ENCODE measurements around the gene USP8. TPM values are rescaled to one million over a fixed set of nuclear protein-coding genes. Genes with fewer than 3 reads are reported as not detected.
"Not testable (repeated sequence)": the region's sequence is repeated elsewhere in the genome, so short reads cannot be mapped to it uniquely, and the experiment has no call there.

The USP8 gene
- 10 to 100 TPM; 59.4 to 59.9 TPM for total RNA-seq

- POLR2A ChIA-PET = interaction anchor here (0.6 to 6.0 kb wide), 18 partner anchors 8 to 1546 kb away, joined by 3 to 136 read pairs (median 3); partner anchors contain the start of genes EID1, GABPB1, GALK2 and SPPL2A
- H3K4me3 Mint-ChIP-seq = peak within 1 kb of the TSS; percentile 98
- no peaks in the 10 kb centered on the region for H3K27me3 Mint-ChIP-seq
- H3K9me3 Mint-ChIP-seq = no peaks in the 10 kb centered on the region
- CTCF ChIA-PET = interaction anchor here (0.6 to 1.4 kb wide), 4 partner anchors 73 to 461 kb away, joined by 3 to 5 read pairs (median 4); no protein-coding TSS in a partner anchor
- H3K36me3 Mint-ChIP-seq (ENCODE audit: low read depth) = peaks cover 24% of the 10 kb centered on the region
- H3K27ac Mint-ChIP-seq = peak within 1 kb of the TSS; percentile 84
- H3K4me1 Mint-ChIP-seq = peaks cover 36% of the 10 kb centered on the region
- peak; percentile 94 for DNase-seq
Measured at GRCh38 chr15:50424066-50424890, at the start of gene USP8. USP8 (plus strand) TSS chr15:50424405; CDS start chr15:50439074, 14,669 bp downstream.

GRCh38 chr15:50377867-50378751 is 46.1 kb upstream of the USP8 start:
- POLR2A ChIA-PET = interaction anchor here (1.0 kb wide), 1 partner anchor 24 kb away, joined by 6 read pairs; no protein-coding TSS in a partner anchor
- Mint-ChIP-seq H3K27me3 (no peaks in the 10 kb centered on the region), H3K4me1 (peaks cover 18% of the 10 kb centered on the region), H3K4me3 (no peak overlapping the region), H3K27ac (peak overlapping the region; percentile 21), H3K36me3 (ENCODE audit: low read depth) (no peaks in the 10 kb centered on the region), H3K9me3 (no peaks in the 10 kb centered on the region)
- DNase-seq = no peak
- CTCF ChIA-PET = no interaction called here

DNA sequence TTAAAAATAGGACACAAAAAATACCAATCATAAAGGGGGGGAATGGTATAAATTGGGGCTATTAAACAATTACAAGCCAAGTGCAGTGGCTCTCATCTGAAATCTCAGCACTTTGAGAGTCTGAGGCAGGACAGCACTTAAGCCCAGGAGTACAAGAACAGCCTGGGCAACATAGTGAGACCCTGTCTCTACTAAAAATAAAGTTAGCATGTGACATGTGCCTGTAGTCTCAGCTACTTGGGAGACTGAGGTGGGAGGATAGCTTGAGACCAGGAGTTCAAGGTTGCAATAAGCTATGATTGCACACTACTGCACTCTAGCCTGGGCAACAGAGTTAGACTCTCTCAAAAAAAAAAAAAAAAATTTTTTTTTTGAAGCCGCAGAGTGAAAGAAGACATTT is 45.4 kb upstream of the USP8 start:
- Mint-ChIP-seq H3K36me3 (ENCODE audit: low read depth) (no peaks in the 10 kb centered on the region), H3K27ac (no peak overlapping the region), H3K4me1 (peaks cover 18% of the 10 kb centered on the region), H3K4me3 (no peak overlapping the region), H3K27me3 (no peaks in the 10 kb centered on the region), H3K9me3 (no peaks in the 10 kb centered on the region)
- ChIA-PET CTCF (no interaction called here), POLR2A (no interaction called here)
- DNase-seq = no peak

DNA sequence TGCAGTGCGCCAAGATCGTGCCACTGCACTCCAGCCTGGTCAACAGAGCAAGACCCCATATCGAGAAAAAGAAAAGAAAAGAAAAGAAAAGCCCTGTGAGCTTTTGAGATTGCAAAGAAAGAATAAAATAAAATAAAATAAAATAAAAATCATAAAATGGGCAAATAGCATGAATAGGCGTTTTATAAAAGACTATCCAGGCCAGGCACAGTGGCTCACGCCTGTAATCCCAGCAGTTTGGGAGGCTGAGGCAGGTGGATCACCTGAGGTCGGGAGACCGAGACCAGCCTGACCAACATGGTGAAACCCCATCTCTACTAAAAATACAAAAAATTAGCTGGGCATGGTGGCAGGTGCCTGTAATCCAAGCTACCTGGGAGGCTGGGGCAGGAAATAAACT is 44.8 kb upstream of the USP8 start:
- H3K36me3 Mint-ChIP-seq (ENCODE audit: low read depth); POLR2A ChIA-PET; H3K27ac Mint-ChIP-seq; DNase-seq; H3K4me3 Mint-ChIP-seq; H3K9me3 Mint-ChIP-seq; CTCF ChIA-PET; H3K27me3 Mint-ChIP-seq: not testable (repeated sequence)
- peaks cover 18% of the 10 kb centered on the region for H3K4me1 Mint-ChIP-seq

DNA sequence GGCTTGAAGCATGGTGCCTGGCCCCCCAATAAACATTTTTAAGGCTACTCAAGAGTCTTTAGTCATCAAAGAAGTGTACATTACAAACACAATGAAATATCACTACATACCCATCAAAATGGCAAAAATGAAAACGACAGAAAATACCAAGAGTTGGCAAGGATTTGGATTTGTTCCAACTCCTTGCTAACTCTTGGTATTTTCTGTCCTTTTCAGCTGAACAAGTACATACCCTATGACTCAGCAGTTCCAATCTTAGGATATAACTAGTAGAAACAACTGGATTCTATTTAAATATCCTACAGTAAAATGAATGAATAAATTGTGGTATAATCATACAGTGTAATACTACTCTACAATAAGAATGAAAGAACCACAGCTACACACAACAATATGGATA is 44.1 kb upstream of the USP8 start:
- ChIA-PET CTCF (no interaction called here), POLR2A (no interaction called here)
- Mint-ChIP-seq H3K36me3 (ENCODE audit: low read depth) (no peaks in the 10 kb centered on the region), H3K9me3 (no peaks in the 10 kb centered on the region), H3K4me3 (no peak overlapping the region), H3K4me1 (peaks cover 18% of the 10 kb centered on the region), H3K27me3 (no peaks in the 10 kb centered on the region), H3K27ac (no peak overlapping the region)
- DNase-seq = no peak

- no peak for DNase-seq
- Mint-ChIP-seq H3K4me1 (peaks cover 18% of the 10 kb centered on the region), H3K4me3 (no peak overlapping the region), H3K36me3 (ENCODE audit: low read depth) (no peaks in the 10 kb centered on the region), H3K27me3 (no peaks in the 10 kb centered on the region), H3K27ac (no peak overlapping the region), H3K9me3 (no peaks in the 10 kb centered on the region)
- POLR2A ChIA-PET = no interaction called here
- CTCF ChIA-PET = no interaction called here
Measured at GRCh38 chr15:50381438-50381837, 42.8 kb upstream of the USP8 start.

DNA sequence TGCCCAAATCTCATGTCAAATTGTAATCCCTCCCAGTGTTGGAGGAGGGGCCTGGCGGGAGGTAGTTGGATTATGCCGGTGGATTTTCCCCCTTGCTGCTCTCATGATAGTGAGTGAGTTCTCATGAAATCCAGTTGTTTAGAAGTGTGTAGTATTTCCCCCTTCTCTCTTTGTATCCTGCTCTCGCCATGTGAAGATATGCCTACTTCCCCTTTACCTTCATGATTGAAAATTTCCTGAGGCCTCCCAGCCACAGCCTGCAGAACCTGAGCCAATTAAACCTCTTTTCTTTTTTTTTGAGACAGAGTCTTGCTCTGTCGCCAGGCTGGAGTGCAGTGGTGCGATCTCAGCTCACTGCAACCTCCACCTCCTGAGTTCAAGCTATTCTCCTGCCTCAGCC is 41.8 kb upstream of the USP8 start:
- DNase-seq, CTCF ChIA-PET: not testable (repeated sequence)

GRCh38 chr15:50390554-50391264 is 33.5 kb upstream of the USP8 start:
- CTCF ChIA-PET = interaction anchor here (1.2 kb wide), 1 partner anchor 17 kb away, joined by 3 read pairs; no protein-coding TSS in a partner anchor
- no peak for DNase-seq
- H3K4me1 Mint-ChIP-seq = peaks cover 3% of the 10 kb centered on the region
- POLR2A ChIA-PET = no interaction called here
- H3K4me3 Mint-ChIP-seq = no peak overlapping the region
- H3K27me3 Mint-ChIP-seq = no peaks in the 10 kb centered on the region
- no peaks in the 10 kb centered on the region for H3K9me3 Mint-ChIP-seq
- no peak overlapping the region for H3K27ac Mint-ChIP-seq
- H3K36me3 Mint-ChIP-seq (ENCODE audit: low read depth) = no peaks in the 10 kb centered on the region

More for the DNA sequence above, 41.8 kb upstream of the USP8 start:
- POLR2A ChIA-PET; H3K27ac Mint-ChIP-seq; H3K4me3 Mint-ChIP-seq; H3K36me3 Mint-ChIP-seq (ENCODE audit: low read depth); H3K9me3 Mint-ChIP-seq; H3K27me3 Mint-ChIP-seq: not testable (repeated sequence)
- H3K4me1 Mint-ChIP-seq = peaks cover 17% of the 10 kb centered on the region

GRCh38 chr15:50391561-50391960 is 32.6 kb upstream of the USP8 start:
- H3K36me3 Mint-ChIP-seq (ENCODE audit: low read depth); H3K9me3 Mint-ChIP-seq; H3K27ac Mint-ChIP-seq; POLR2A ChIA-PET; H3K4me3 Mint-ChIP-seq; H3K4me1 Mint-ChIP-seq; H3K27me3 Mint-ChIP-seq; DNase-seq: not testable (repeated sequence)
- CTCF ChIA-PET = interaction anchor here (0.7 to 1.2 kb wide), 2 partner anchors 16 to 305 kb away, joined by 3 read pairs; no protein-coding TSS in a partner anchor

DNA sequence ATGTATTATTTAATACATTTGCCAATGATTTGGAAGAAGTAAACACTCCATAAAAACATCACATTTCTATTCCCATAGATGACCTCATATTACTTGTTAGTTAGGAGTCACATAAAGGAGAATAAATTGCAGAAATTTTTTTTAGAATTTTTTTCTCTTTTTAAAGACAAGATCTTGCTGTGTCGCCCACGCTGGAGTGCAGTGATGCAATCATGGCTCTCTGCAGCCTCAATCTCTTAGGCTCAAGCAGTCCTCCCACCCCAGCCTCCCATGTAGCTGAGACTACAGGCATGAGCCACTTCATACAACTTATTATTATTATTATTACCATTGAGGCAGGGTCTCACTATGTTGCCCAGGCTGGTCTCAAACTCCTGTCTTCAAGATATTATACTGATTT is 12.3 kb upstream of the USP8 start:
- CTCF ChIA-PET = no interaction called here

GRCh38 chr15:50414624-50415023 is 9.6 kb upstream of the USP8 start:
- DNase-seq = no peak
- H3K27me3 Mint-ChIP-seq = peaks cover 6% of the 10 kb centered on the region
- no peaks in the 10 kb centered on the region for H3K4me1 Mint-ChIP-seq
- H3K9me3 Mint-ChIP-seq = no peaks in the 10 kb centered on the region
- ChIA-PET POLR2A (no interaction called here), CTCF (no interaction called here)
- H3K4me3 Mint-ChIP-seq = no peak overlapping the region
- no peaks in the 10 kb centered on the region for H3K36me3 Mint-ChIP-seq (ENCODE audit: low read depth)
- H3K27ac Mint-ChIP-seq = no peak overlapping the region

More for the DNA sequence above, 12.3 kb upstream of the USP8 start:
- POLR2A ChIA-PET = interaction anchor here (0.9 kb wide), 1 partner anchor 9 kb away, joined by 3 read pairs; no protein-coding TSS in a partner anchor
- no peaks in the 10 kb centered on the region for H3K4me1 Mint-ChIP-seq
- H3K27me3 Mint-ChIP-seq = peaks cover 11% of the 10 kb centered on the region
- H3K4me3 Mint-ChIP-seq = no peak overlapping the region
- no peak for DNase-seq
- no peaks in the 10 kb centered on the region for H3K9me3 Mint-ChIP-seq
- H3K27ac Mint-ChIP-seq = no peak overlapping the region
- no peaks in the 10 kb centered on the region for H3K36me3 Mint-ChIP-seq (ENCODE audit: low read depth)

- H3K4me3 Mint-ChIP-seq = no peak overlapping the region
- H3K4me1 Mint-ChIP-seq = no peaks in the 10 kb centered on the region
- no peak overlapping the region for H3K27ac Mint-ChIP-seq
- CTCF ChIA-PET = no interaction called here
- POLR2A ChIA-PET = interaction anchor here (0.6 to 1.3 kb wide), 2 partner anchors 8 to 158 kb away, joined by 3 to 8 read pairs; partner anchors contain the start of gene USP8
- H3K9me3 Mint-ChIP-seq = no peaks in the 10 kb centered on the region
- H3K27me3 Mint-ChIP-seq = peaks cover 3% of the 10 kb centered on the region
- no peak for DNase-seq
- H3K36me3 Mint-ChIP-seq (ENCODE audit: low read depth) = no peaks in the 10 kb centered on the region
Measured at GRCh38 chr15:50415752-50416404, 8.3 kb upstream of the USP8 start.
